Muscle layer of colon (tissue), 2 donors: ENCODE results near the gene SYT1.

ENCODE experiments used
- H3K27ac ChIP-seq: one replicate; pipeline ENCODE4 v1.7.0; 2013; ENCODE audit warnings: low read depth, mild to moderate bottlenecking, low read length, moderate library complexity
- H3K27me3 ChIP-seq, 2 donors: one replicate each; pipeline ENCODE4 v1.7.0; 2013; ENCODE audit warnings: low read length in 2 of 2, mild to moderate bottlenecking in 2 of 2; ENCODE audit not compliant: insufficient read depth in 2 of 2, control insufficient read depth in 1 of 2
- H3K36me3 ChIP-seq: one replicate; pipeline ENCODE4 v1.7.0; 2013; ENCODE audit warnings: mild to moderate bottlenecking, low read length; ENCODE audit not compliant: insufficient read depth
- H3K4me1 ChIP-seq: one replicate; pipeline ENCODE4 v1.7.0; 2013; ENCODE audit warnings: mild to moderate bottlenecking, low read length; ENCODE audit not compliant: insufficient read depth
- H3K4me3 ChIP-seq, 2 donors: one replicate each; pipeline ENCODE4 v1.7.0; 2013; ENCODE audit warnings: low read length in 2 of 2, low read depth in 1 of 2, mild to moderate bottlenecking in 1 of 2, moderate library complexity in 1 of 2
- H3K9ac ChIP-seq: one replicate; pipeline ENCODE4 v1.7.0; 2013; ENCODE audit warnings: low read length
- H3K9me3 ChIP-seq: one replicate; pipeline ENCODE4 v1.7.0; 2013; ENCODE audit warnings: mild to moderate bottlenecking, low read length
- donor health status: abdominal sarcoma.
- donor health status: Adenocarcinoma of cecum.

Gene SYT1

DNA sequence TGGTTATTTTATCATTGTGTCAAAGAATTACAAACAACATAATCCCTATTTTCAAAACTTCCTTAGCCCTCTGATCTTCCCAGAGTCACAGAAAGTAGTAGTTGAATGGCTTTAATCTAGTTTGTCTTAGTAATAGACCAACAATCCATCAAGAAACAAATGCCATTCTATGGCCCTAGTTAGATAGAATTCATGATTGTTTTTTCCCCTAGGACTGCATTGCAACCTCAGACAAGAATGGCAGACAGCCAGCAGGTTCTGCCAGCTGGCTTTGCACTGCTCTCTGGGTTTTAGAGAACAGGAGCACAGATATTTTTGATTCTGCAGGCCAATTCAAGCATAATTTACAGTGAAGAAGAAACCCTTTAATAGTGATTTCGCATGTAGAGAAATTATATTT lies 33.8 kb downstream of the SYT1 start:
- Histone ChIP-seq H3K9me3 (no peaks in the 10 kb centered on the region), H3K27me3 (no peaks in the 10 kb centered on the region), H3K4me1 (peaks cover 6% of the 10 kb centered on the region), H3K4me3 (no peak overlapping the region), H3K9ac (no peak overlapping the region), H3K36me3 (no peaks in the 10 kb centered on the region), H3K27ac (no peak overlapping the region)

DNA sequence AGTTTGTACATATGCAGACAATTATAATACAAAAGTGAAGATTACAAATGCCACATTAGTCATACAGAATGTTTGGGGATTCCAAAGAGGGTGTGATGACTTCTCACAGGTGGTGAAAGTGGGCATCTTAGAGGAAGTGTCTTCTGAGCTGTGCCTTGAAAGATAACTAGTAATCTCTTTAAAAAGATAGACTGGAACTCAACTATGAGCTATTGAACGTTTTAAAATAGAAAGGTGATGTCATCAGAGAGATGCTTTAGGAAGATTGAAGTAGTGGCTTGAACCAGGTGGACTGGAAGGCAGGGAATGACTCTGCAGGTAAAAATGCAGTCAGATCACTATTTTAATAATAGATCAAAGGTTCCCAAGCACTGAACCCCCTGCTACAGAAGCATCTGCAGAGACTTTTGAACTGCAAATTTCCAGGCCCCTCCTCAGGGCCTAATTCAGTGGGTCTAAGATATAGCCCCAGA lies 50.3 kb downstream of the SYT1 start:
- no peak overlapping the region for H3K27ac ChIP-seq
- no peaks in the 10 kb centered on the region for H3K36me3 ChIP-seq
- no peaks in the 10 kb centered on the region for H3K4me1 ChIP-seq
- no peak overlapping the region for H3K4me3 ChIP-seq
- no peaks in the 10 kb centered on the region for H3K9me3 ChIP-seq
- H3K27me3 ChIP-seq, result no peaks in the 10 kb centered on the region
- H3K9ac ChIP-seq, result no peak overlapping the region

DNA sequence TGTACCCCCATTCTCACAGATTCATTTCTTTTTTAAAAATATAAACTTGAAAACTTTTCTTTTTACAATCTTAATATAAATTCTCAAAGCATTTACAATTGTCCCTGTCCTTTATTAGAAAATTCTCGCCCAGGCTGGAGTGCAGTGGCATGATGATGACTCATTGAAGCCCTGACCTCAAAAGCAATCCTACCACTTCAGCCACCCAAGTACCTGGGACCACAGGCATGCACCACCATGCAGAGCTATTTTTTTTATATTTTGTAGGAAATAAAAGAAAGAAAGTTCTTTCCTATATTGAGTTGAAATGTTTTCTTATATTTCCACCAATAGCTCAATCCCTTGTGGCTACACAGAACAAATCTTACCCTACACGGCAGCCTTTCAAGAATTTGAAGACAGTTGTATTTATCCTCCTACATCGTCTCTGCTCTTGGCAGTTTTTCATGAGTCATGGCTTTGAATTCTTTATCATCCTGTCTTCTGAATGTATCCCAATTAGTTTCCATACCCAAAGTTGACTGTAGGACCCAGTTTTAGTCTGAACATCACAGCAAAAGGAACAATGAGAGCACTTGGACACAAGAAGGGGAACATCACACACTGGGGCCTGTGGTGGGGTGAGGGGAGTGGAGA lies 52.4 kb downstream of the SYT1 start:
- Histone ChIP-seq H3K4me3 (no peak overlapping the region), H3K27ac (no peak overlapping the region), H3K9ac (no peak overlapping the region), H3K4me1 (no peaks in the 10 kb centered on the region), H3K27me3 (no peaks in the 10 kb centered on the region), H3K9me3 (no peaks in the 10 kb centered on the region), H3K36me3 (no peaks in the 10 kb centered on the region)

DNA sequence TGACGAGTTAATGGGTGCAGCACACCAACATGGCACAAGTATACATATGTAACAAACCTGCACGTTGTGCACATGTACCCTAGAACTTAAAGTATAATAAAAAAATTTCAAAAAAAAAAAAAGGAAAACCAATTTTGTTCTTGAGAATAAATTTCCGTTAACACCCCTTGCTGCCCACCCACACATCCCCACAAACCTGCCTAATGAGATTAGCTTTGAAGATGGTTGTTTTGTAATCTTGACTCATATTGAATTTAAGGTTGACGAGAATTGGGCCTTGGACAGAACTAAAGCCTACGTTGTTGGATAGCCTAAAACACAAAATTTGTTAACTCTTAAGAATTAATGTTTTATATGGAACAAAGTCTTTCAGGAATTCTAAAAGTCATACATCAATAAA lies 52.9 kb downstream of the SYT1 start:
- H3K9me3 ChIP-seq, result no peaks in the 10 kb centered on the region
- no peaks in the 10 kb centered on the region for H3K27me3 ChIP-seq
- H3K9ac ChIP-seq, result no peak overlapping the region
- no peaks in the 10 kb centered on the region for H3K4me1 ChIP-seq
- H3K27ac ChIP-seq, result no peak overlapping the region
- H3K36me3 ChIP-seq, result no peaks in the 10 kb centered on the region
- H3K4me3 ChIP-seq, result no peak overlapping the region

DNA sequence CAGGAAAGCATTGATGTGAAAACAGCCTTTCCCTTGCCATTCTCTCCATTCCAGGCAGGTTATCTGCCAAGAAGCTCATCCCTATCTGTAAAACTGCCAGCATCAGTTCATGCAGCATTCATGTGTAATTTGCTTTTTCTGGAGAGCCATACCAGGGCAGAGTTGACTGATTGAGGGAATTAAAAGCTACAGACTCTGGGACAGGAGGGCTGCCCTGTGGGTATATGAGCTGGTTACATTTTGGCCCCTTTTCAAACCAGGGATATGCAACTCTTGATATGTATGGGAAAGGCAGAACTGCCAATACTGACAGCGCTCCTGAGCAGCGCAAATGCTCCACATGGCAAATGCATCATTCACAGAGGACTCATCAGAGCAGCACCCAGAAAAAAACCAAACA lies 53.7 kb downstream of the SYT1 start:
- Histone ChIP-seq H3K9me3 (no peaks in the 10 kb centered on the region), H3K4me1 (no peaks in the 10 kb centered on the region), H3K27me3 (no peaks in the 10 kb centered on the region), H3K9ac (no peak overlapping the region), H3K27ac (no peak overlapping the region), H3K36me3 (no peaks in the 10 kb centered on the region), H3K4me3 (no peak overlapping the region)

DNA sequence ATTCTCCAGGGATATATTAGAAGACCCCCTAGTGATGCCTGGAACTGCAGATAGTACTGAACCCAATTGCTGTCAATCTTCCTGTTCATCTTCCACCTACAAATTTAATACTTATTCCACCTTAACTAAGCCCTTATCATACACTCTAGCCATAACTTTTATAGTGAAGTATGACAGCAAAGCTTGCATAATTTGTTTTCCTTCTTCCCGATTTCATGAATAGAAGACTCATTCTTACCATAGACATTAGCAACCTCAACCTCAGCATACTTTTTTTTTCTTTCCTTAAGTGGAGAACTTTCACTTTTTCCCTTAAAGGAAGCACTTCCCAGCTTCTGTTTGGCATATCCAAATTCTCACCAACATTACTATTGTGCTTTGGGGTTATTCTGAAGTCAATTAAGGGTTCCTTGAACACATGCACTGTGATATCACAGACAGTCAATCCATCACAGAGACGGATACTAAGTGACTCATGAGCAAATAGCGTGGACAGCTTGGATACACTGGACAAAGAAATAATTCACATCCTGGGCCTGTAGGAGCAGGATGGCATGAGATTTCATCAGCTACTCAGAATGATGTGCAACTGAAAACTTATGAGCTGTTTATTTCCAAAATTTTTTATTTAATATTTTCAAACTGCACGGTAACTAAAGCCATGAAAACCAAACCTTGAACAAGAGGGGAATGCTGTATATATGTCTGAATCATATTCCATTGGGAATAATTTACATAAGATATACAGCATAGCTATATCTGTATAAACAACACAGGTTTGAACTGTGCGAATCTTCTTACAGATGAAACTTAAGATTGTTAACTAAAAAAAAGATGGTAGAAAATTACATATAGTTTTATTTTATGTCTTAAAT lies 63.9 kb downstream of the SYT1 start:
- no peaks in the 10 kb centered on the region for H3K36me3 ChIP-seq
- H3K9me3 ChIP-seq, result no peaks in the 10 kb centered on the region
- no peak overlapping the region for H3K4me3 ChIP-seq
- no peaks in the 10 kb centered on the region for H3K27me3 ChIP-seq
- no peak overlapping the region for H3K27ac ChIP-seq
- H3K9ac ChIP-seq, result no peak overlapping the region
- no peaks in the 10 kb centered on the region for H3K4me1 ChIP-seq

DNA sequence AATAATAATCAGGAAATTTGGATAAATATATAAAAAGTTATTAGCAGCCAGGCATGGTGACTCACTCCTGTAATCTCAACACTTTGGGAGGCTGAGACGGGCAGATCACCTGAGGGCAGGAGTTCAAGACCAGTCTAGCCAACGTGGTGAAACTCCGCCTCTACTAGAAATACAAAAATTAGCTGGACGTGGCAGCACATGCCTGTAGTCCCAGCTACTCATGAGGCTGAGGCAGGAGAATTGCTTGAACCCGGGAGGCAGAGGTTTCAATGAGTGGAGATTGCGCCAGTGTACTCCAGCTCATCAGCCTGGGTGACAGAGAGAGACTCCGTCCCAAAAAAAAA lies 64.5 kb downstream of the SYT1 start:
- Histone ChIP-seq H3K9ac (no peak overlapping the region), H3K27ac (no peak overlapping the region), H3K36me3 (no peaks in the 10 kb centered on the region), H3K4me3 (no peak overlapping the region), H3K9me3 (no peaks in the 10 kb centered on the region), H3K4me1 (no peaks in the 10 kb centered on the region), H3K27me3 (no peaks in the 10 kb centered on the region)

DNA sequence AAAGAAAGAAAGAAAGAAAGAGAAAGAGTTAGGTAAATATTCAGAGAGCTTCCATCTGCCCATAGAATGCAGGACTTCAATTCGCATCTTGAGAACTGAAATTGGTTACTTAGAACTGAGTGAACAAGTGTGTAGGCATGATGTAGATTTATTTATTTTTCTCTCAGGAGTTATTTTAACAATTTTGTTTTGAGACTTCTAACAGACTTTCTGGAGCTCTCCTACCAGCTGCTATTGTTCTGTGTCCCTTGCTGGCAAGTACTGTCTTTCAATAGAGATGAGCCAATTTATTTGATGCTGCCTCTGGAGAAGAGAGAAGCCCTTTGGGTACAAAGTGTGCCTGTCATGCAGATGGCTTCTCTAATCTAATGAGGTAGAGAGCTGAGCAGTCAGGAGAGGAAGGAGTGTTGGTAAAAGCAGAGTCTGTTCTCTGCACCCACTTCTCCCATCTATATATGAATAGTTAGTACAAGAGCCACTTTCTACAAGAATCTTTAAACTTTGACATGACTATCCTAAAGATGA lies 67.0 kb downstream of the SYT1 start:
- Histone ChIP-seq H3K27me3 (no peaks in the 10 kb centered on the region), H3K9ac (no peak overlapping the region), H3K9me3 (no peaks in the 10 kb centered on the region), H3K4me1 (no peaks in the 10 kb centered on the region), H3K4me3 (no peak overlapping the region), H3K36me3 (no peaks in the 10 kb centered on the region), H3K27ac (no peak overlapping the region)

DNA sequence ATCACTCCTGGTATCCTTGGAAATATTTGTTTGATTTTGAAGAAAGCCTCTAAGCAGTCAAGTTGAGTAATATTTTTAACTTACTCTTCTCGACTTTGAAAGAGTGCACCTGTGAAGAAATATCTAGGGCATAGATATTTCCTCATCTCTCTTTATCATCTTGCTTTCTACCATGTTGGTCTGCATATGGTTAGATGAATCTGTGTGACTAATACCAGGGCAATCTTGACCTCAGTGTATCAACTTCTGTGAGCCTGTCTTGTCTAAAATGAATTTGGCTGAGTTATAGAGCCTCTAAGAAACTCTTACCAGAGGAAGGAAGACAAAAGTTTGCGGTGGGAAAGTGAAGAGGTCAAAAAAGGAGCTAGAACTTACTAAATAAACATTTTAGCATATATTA lies 68.4 kb downstream of the SYT1 start:
- Histone ChIP-seq H3K36me3 (no peaks in the 10 kb centered on the region), H3K9ac (no peak overlapping the region), H3K27ac (no peak overlapping the region), H3K9me3 (no peaks in the 10 kb centered on the region), H3K27me3 (no peaks in the 10 kb centered on the region), H3K4me1 (no peaks in the 10 kb centered on the region), H3K4me3 (no peak overlapping the region)

DNA sequence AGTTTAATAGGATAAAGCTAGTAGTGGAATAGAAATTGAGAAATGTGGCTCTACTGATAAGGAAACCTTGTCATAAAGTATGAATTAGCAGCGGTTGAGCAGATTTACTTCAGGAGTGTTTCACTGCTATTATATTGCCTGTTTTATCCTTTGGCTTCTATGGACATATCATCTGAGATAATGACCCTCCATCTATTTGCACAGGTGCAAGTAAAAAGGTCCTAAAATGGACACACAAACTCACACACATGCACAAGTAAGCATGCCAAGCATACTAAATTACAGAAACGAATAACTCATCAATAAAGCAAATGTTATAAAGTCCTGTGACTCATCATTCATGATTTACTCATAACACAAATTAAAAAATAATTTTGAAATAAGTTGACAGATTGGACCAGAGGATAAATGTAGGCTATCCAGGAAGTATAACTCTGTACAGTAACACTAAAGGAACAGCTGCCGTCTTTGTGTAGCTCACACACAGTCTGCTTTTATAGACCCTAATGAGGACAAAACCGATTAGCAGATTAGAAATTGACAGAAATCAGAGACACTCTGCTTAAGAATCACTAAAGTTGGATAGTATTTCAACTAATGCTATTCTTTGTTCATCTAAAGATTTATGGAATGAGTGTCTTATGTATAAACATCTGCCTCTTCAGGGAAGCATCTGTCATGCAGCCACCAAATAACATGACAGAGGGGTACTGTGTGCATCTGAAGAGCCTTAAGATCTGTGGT lies 73.9 kb downstream of the SYT1 start:
- H3K4me3 ChIP-seq, result no peak overlapping the region
- no peaks in the 10 kb centered on the region for H3K27me3 ChIP-seq
- no peak overlapping the region for H3K9ac ChIP-seq
- H3K9me3 ChIP-seq, result no peaks in the 10 kb centered on the region
- no peaks in the 10 kb centered on the region for H3K4me1 ChIP-seq
- no peaks in the 10 kb centered on the region for H3K36me3 ChIP-seq
- H3K27ac ChIP-seq, result no peak overlapping the region

DNA sequence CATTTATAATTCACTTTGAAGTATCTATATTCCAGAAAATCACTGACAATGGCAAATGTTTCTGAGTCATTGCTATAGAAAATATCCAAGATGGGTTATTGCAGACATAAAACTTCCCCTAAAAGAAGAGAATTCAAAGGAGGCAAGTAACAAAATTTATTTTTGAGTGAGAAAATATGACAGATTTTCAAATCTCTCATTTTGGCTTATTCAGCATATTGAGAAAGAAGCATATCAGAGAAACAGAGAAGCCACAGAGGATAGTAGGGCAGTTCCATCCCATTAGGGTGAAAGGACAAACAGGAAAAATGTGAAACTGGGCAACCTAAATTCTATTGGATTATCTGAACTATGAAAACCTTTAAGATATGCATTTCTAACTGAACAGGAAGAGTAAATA lies 85.0 kb downstream of the SYT1 start:
- Histone ChIP-seq H3K9me3 (no peaks in the 10 kb centered on the region), H3K27ac (no peak overlapping the region), H3K27me3 (no peaks in the 10 kb centered on the region), H3K9ac (no peak overlapping the region), H3K4me1 (peaks cover 4% of the 10 kb centered on the region), H3K36me3 (no peaks in the 10 kb centered on the region), H3K4me3 (no peak overlapping the region)
